Aorta (tissue), 5 donors: Measurements from ENCODE around the gene PLEKHA7. TPM values are rescaled to one million over a fixed set of nuclear protein-coding genes. Genes with fewer than 3 reads are reported as not detected.
"Not testable (repeated sequence)": the region's sequence is repeated elsewhere in the genome, so short reads cannot be mapped to it uniquely, and the experiment has no call there.

Experiments used
- ATAC-seq: fragments of 200-7000 bp; cut with Tn5 transposase; one replicate; pipeline ENCODE4 v1.9.1; 2022; ENCODE audit warnings: moderate library complexity; ENCODE audit not compliant: low FRiP score
- DNase-seq, 2 donors: peaks; one replicate each; pipeline ENCODE4 v3.0.0-alpha.2; 2020
- H3K27ac ChIP-seq, 2 donors: one replicate each; pipeline ENCODE4 v1.5.1; 2013; ENCODE audit warnings: low read length in 2 of 2, mild to moderate bottlenecking in 2 of 2, moderate library complexity in 2 of 2, control low read depth in 1 of 2, inconsistent platforms in 1 of 2, low read depth in 1 of 2
- H3K27me3 ChIP-seq, 2 donors: one replicate each; pipeline ENCODE4 v1.6.1; 2013; ENCODE audit warnings: control low read depth in 1 of 2, low read length in 1 of 2, mild to moderate bottlenecking in 1 of 2, moderate library complexity in 1 of 2; ENCODE audit not compliant: insufficient read depth in 2 of 2, control insufficient read depth in 1 of 2
- H3K36me3 ChIP-seq, 2 donors: one replicate each; pipeline ENCODE4 v1.6.1; 2013; ENCODE audit warnings: control low read depth in 1 of 2, low read length in 1 of 2, mild to moderate bottlenecking in 1 of 2; ENCODE audit not compliant: insufficient read depth in 2 of 2, control insufficient read depth in 1 of 2
- H3K4me1 ChIP-seq, 2 donors: one replicate each; pipeline ENCODE4 v1.6.1; 2013; ENCODE audit warnings: low read length in 2 of 2, control low read depth in 1 of 2, mild to moderate bottlenecking in 1 of 2, moderate library complexity in 1 of 2; ENCODE audit not compliant: insufficient read depth in 2 of 2, control insufficient read depth in 1 of 2
- H3K4me3 ChIP-seq, 2 donors: one replicate each; pipeline ENCODE4 v1.5.1; 2013; ENCODE audit warnings: low read length in 2 of 2, control low read depth in 1 of 2, mild to moderate bottlenecking in 1 of 2
- H3K9me3 ChIP-seq: one replicate; pipeline ENCODE4 v1.6.1; 2013; ENCODE audit warnings: mild to moderate bottlenecking, low read length; ENCODE audit not compliant: control insufficient read depth
- WGBS, 2 donors: extraction: QIAGEN DNeasy Blood & Tissue Kit; methylation state at CpG; one replicate each; pipeline ENCODE4 v1.1.7; 2013; 5-methylcytosine and 5-hydroxymethylcytosine counted together
- intact Hi-C, 2 donors: fragments of 100-400 bp; cut with DNase I; formaldehyde crosslinking; loops; one replicate each; pipeline versions ENCODE4 v1.14.2 to v1.15.0; 2022
- polyA plus RNA-seq, 2 donors: library from polyadenylated mRNA; stranded (reverse); fragments of 200-250 nt; gene quantifications; one replicate each; pipeline ENCODE4 v1.2.3, GENCODE V29; 2013
- total RNA-seq, 2 donors: library from RNA; stranded (reverse); fragmentation: NEBNext Ultra II Directional; extraction: Animal tissue kit (Norgen Biotek cat#: 25700); gene quantifications; one replicate each; pipeline ENCODE4 v1.2.1, GENCODE V29; 2021
- donor health status: healthy with polysubstance abuse.
- donor health status: Bipolar disorder and iron deficiency.
- donor health status: DM: no; HTN: no; CAD: no.
- donor health status: DM: no; HTN: no; CAD: no.
- donor health status: DM: yes; HTN: yes; CAD: no.

The PLEKHA7 gene
- total and polyA plus RNA-seq, 4 donors: 5.9 to 17.1 (median 11.9) TPM

GRCh38 chr11:16963316-16963876 is 50.8 kb downstream of the PLEKHA7 start:
- intact Hi-C loops: no loop called here
- H3K4me1 ChIP-seq: no peaks in the 10 kb centered on the region
- DNase-seq (no peak), ATAC-seq (no peak)
- H3K4me3 ChIP-seq: no peak overlapping the region
- no peaks in the 10 kb centered on the region for H3K9me3 ChIP-seq
- no peaks in the 10 kb centered on the region for H3K36me3 ChIP-seq
- no peaks in the 10 kb centered on the region for H3K27me3 ChIP-seq
- 73 to 79% methylated on average over 3 of the region's 3 CpGs for WGBS, 2 donors
- no peak overlapping the region for H3K27ac ChIP-seq

GRCh38 chr11:16962589-16962988 is 51.6 kb downstream of the PLEKHA7 start:
- H3K36me3 ChIP-seq, H3K4me1 ChIP-seq, H3K9me3 ChIP-seq, H3K27ac ChIP-seq, DNase-seq, intact Hi-C loops, ATAC-seq, H3K27me3 ChIP-seq, H3K4me3 ChIP-seq: not testable (repeated sequence)

GRCh38 chr11:16962146-16962545 is 52.1 kb downstream of the PLEKHA7 start:
- Histone ChIP-seq H3K4me1 (no peaks in the 10 kb centered on the region), H3K36me3 (no peaks in the 10 kb centered on the region), H3K27me3 (no peaks in the 10 kb centered on the region), H3K9me3 (no peaks in the 10 kb centered on the region), H3K27ac (no peak overlapping the region), H3K4me3 (no peak overlapping the region)
- 70 to 75% methylated on average over 5 of the region's 5 CpGs for WGBS, 2 donors
- DNase-seq (no peak), ATAC-seq (no peak)
- intact Hi-C loops: no loop called here

- intact Hi-C loops: no loop called here
- ATAC-seq (no peak), DNase-seq (no peak)
- no peak overlapping the region for H3K27ac ChIP-seq
- 76 to 79% methylated on average over 5 of the region's 5 CpGs for WGBS, 2 donors
- H3K36me3 ChIP-seq: no peaks in the 10 kb centered on the region
- H3K4me1 ChIP-seq: no peaks in the 10 kb centered on the region
- no peaks in the 10 kb centered on the region for H3K9me3 ChIP-seq
- no peaks in the 10 kb centered on the region for H3K27me3 ChIP-seq
- no peak overlapping the region for H3K4me3 ChIP-seq
Measured at GRCh38 chr11:16960250-16960649, 54.0 kb downstream of the PLEKHA7 start.

- Histone ChIP-seq H3K27ac (no peak overlapping the region), H3K36me3 (no peaks in the 10 kb centered on the region), H3K9me3 (no peaks in the 10 kb centered on the region), H3K27me3 (no peaks in the 10 kb centered on the region), H3K4me1 (no peaks in the 10 kb centered on the region), H3K4me3 (no peak overlapping the region)
- 95% methylated on average over 4 of the region's 4 CpGs for WGBS, 2 donors
- ATAC-seq (no peak), DNase-seq (no peak)
- intact Hi-C loops: no loop called here
Measured at GRCh38 chr11:16959602-16960001, 54.6 kb downstream of the PLEKHA7 start.

- WGBS, 2 donors: 78 to 79% methylated on average over 5 of the region's 5 CpGs
Measured at GRCh38 chr11:16958833-16959232, 55.4 kb downstream of the PLEKHA7 start.

GRCh38 chr11:16956538-16957153 is 57.6 kb downstream of the PLEKHA7 start:
- Histone ChIP-seq H3K4me1 (no peaks in the 10 kb centered on the region), H3K4me3 (no peak overlapping the region), H3K36me3 (no peaks in the 10 kb centered on the region), H3K27ac (no peak overlapping the region), H3K9me3 (no peaks in the 10 kb centered on the region), H3K27me3 (no peaks in the 10 kb centered on the region)
- DNase-seq (no peak), ATAC-seq (no peak)
- intact Hi-C loops: no loop called here
- 93 to 97% methylated on average over 5 of the region's 5 CpGs for WGBS, 2 donors

More at GRCh38 chr11:16958833-16959232, 55.4 kb downstream of the PLEKHA7 start:
- no peak for DNase-seq
- H3K27me3 ChIP-seq: no peaks in the 10 kb centered on the region
- no peak for ATAC-seq
- intact Hi-C loops: no loop called here
- H3K36me3 ChIP-seq: no peaks in the 10 kb centered on the region
- H3K27ac ChIP-seq: no peak overlapping the region
- no peak overlapping the region for H3K4me3 ChIP-seq
- H3K4me1 ChIP-seq: no peaks in the 10 kb centered on the region
- H3K9me3 ChIP-seq: no peaks in the 10 kb centered on the region

GRCh38 chr11:16953663-16954062 is 60.6 kb downstream of the PLEKHA7 start:
- Histone ChIP-seq H3K27ac (no peak overlapping the region), H3K9me3 (no peaks in the 10 kb centered on the region), H3K4me1 (no peaks in the 10 kb centered on the region), H3K27me3 (no peaks in the 10 kb centered on the region), H3K4me3 (no peak overlapping the region), H3K36me3 (no peaks in the 10 kb centered on the region)
- no peak for ATAC-seq
- intact Hi-C loops: no loop called here
- DNase-seq: no peak

- no peaks in the 10 kb centered on the region for H3K4me1 ChIP-seq
Measured at GRCh38 chr11:16946477-16947282, 67.5 kb downstream of the PLEKHA7 start.

More at GRCh38 chr11:16946477-16947282, 67.5 kb downstream of the PLEKHA7 start:
- intact Hi-C loops: no loop called here
- Histone ChIP-seq H3K9me3 (no peaks in the 10 kb centered on the region), H3K4me3 (no peak overlapping the region), H3K27me3 (no peaks in the 10 kb centered on the region), H3K27ac (no peak overlapping the region), H3K36me3 (no peaks in the 10 kb centered on the region)
- WGBS, 2 donors: 88 to 89% methylated on average over 6 of the region's 6 CpGs
- ATAC-seq (no peak), DNase-seq (no peak)
